ENCODE results near the gene SUPT3H. TPM values are rescaled to one million over a fixed set of nuclear protein-coding genes. Genes with fewer than 3 reads are reported as not detected.

The SUPT3H gene
- total RNA-seq = 8.1 and 19.4 TPM in 2 replicates

DNA sequence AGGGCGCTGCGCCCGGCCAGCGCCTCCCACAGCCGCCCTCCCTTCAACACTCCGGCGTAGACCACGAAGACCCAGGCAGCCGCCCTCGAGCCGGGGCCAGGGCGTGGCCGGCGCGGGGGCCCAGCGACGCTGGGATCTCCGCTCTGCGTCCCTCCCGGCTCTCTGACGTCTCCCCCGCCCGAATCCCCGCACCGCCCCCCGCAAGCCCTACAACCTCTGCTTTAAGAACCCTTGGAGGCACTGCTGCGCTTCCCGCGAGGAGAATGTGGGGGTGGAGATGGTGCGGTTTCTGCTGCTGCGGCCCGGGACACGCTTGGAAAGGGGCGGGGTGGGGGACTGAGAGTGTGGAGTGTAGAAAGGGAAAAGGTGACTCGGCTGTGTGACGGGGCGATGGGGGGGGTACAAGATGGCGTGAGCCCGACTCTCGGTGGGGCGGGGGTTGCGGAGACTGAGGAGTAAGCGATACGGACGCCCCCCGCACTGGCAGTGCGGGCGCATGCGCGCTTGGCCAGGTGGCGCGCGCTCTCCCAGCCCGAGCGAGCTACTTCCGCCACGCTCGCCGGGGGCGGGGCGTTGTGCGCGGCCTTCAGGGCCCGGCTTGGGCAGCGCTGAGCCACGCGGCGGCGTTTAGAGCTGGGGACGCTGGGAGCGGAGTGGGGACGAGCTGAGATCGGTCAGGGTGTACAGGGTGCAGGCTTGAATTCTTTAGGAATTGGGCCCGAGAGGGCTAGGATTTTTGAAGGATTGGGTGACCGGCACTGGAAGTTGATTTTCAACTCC lies at the start of gene SUPT3H:
Gene SUPT3H, minus strand, starts transcription at position 381 of the 780 bp plus-strand sequence.

GRCh38 chr6:45327956-45328522 lies 49.7 kb downstream of the SUPT3H start, which contains the start of gene RUNX2:
TSS of gene RUNX2 (plus strand) at chr6:45328330. CDS start at chr6:45328727, 397 bp downstream.

Other genes starting within 250 kb of the SUPT3H start
- 0.77 and 1.7 TPM in 2 replicates for gene RUNX2, start 49.6 kb downstream of the SUPT3H start, total RNA-seq

All from regular cardiac myocyte (primary cell).